Gastrocnemius medialis (tissue), 4 donors: ENCODE measurements around the gene TVP23C. TPM values are rescaled to one million over a fixed set of nuclear protein-coding genes. Genes with fewer than 3 reads are reported as not detected.

Experiments
- ATAC-seq, 2 donors: fragments of 150-250 bp; one replicate each; pipeline ENCODE4 v1.9.1; 2016
- DNase-seq, 2 donors: peaks; one replicate each; pipeline ENCODE4 v3.0.0-alpha.2; 2019
- H3K27ac ChIP-seq, 4 donors: fragments of 200-600 bp; sonication (generic); 1 replicate in 1 of 4; 2 replicates in 3 of 4; pipeline ENCODE4 v1.5.1; 2016 to 2018; ENCODE audit warnings: mild to moderate bottlenecking in 2 of 4, moderate library complexity in 1 of 4
- H3K27me3 ChIP-seq, 3 donors: fragments of 200-600 bp; sonication (generic) in 2 of 3; 1 replicate in 1 of 3; 2 replicates in 2 of 3; pipeline versions ENCODE4 v1.5.1 to v1.6.0; 2016 to 2019; ENCODE audit warnings: mild to moderate bottlenecking in 1 of 3, moderate library complexity in 1 of 3
- H3K36me3 ChIP-seq, 2 donors: fragments of 200-600 bp; sonication (generic) in 1 of 2; one replicate each; pipeline ENCODE4 v1.5.1; 2017 to 2018
- H3K4me1 ChIP-seq, 2 donors: fragments of 200-600 bp; sonication (generic) in 1 of 2; one replicate each; pipeline ENCODE4 v1.5.1; 2016 to 2017; ENCODE audit warnings: mild to moderate bottlenecking in 2 of 2
- H3K4me3 ChIP-seq, 4 donors: fragments of 200-600 bp; sonication (generic) in 3 of 4; 1 replicate in 1 of 4; 2 replicates in 3 of 4; pipeline ENCODE4 v1.5.1; 2016 to 2019; ENCODE audit warnings: mild to moderate bottlenecking in 2 of 4
- H3K9me3 ChIP-seq, 3 donors: fragments of 200-600 bp; sonication (generic) in 2 of 3; 1 replicate in 1 of 3; 2 replicates in 2 of 3; pipeline ENCODE4 v1.5.1; 2016 to 2019
- CTCF ChIP-seq, 5 experiments: fragments of 450-650 bp in 3 of 5; fragments of 200-600 bp in 2 of 5; sonication (generic) in 2 of 5; IDR thresholded peaks in 4 of 5; conservative IDR thresholded peaks in 1 of 5; 1 replicate in 4 of 5; 2 replicates in 1 of 5; pipeline ENCODE4 v1.5.1; 2016 to 2019; ENCODE audit warnings: antibody characterized with exemption in 5 of 5, mild to moderate bottlenecking in 3 of 5, moderate library complexity in 3 of 5
- POLR2A ChIP-seq, 2 donors: fragments of 450-650 bp; IDR thresholded peaks; one replicate each; pipeline ENCODE4 v1.6.1; 2017; ENCODE audit warnings: antibody characterized with exemption in 2 of 2, mild to moderate bottlenecking in 2 of 2, moderate library complexity in 2 of 2
- in situ Hi-C, 4 donors: fragments of 200-750 bp; cut with MboI; loops; one replicate each; pipeline versions ENCODE4 v1.15.0 to v1.8.0; 2017; ENCODE audit warnings: low sequenced_read_pairs in 4 of 4
- intact Hi-C: fragments of 100-400 bp; cut with DNase I; formaldehyde crosslinking; loops from one replicate; pipeline ENCODE4 v1.15.1; 2023; ENCODE audit warnings: low total_unique reads
- total RNA-seq, 4 donors: library from RNA; depleted of rRNA; stranded (reverse); fragments of >200 nt; gene quantifications; one replicate each; pipeline versions ENCODE4 v1.1.0 to v1.2.3, GENCODE V29; 2016

Gene TVP23C
- total RNA-seq, 4 donors from 2014 or later: 1.2 to 4.2 (median 1.7) TPM; not detected in 1

- no peak for TF ChIP-seq POLR2A (IDR thresholded peaks at IDR 0.05)
- no peak for TF ChIP-seq CTCF (IDR thresholded peaks at IDR 0.05 in 4 of 5, conservative IDR thresholded peaks at IDR 0.05 in 1 of 5)
- ATAC-seq: peak; percentile 33 to 36
- Histone ChIP-seq H3K27me3 (no peaks in the 10 kb centered on the region), H3K9me3 (no peaks in the 10 kb centered on the region), H3K4me3 (no peak overlapping the region), H3K27ac (no peak overlapping the region), H3K36me3 (no peaks in the 10 kb centered on the region), H3K4me1 (peaks cover 15 to 17% of the 10 kb centered on the region in 2 donors)
- in situ Hi-C loops: no loop called here
- DNase-seq: no peak
- intact Hi-C loops: no loop called here
Observed at GRCh38 chr17:15483431-15483830, 79.9 kb downstream of the TVP23C start.

GRCh38 chr17:15482476-15482875 lies 80.8 kb downstream of the TVP23C start:
- peaks cover 15 to 17% of the 10 kb centered on the region in 2 donors for H3K4me1 ChIP-seq
- H3K4me3 ChIP-seq: peak overlapping the region in 1 of 4 donors; percentile 24
- H3K27ac ChIP-seq: peak overlapping the region in 3 of 4 donors; percentile 47 to 77 (median 54)
- ATAC-seq (peak; percentile 76 to 90), DNase-seq (peak; percentile 58 to 66)
- H3K27me3 ChIP-seq: no peaks in the 10 kb centered on the region
- intact Hi-C loops (no loop called here), in situ Hi-C loops (no loop called here)
- H3K9me3 ChIP-seq: no peaks in the 10 kb centered on the region
- no peaks in the 10 kb centered on the region for H3K36me3 ChIP-seq
- TF ChIP-seq POLR2A (IDR thresholded peaks at IDR 0.05) (no peak), CTCF (IDR thresholded peaks at IDR 0.05 in 4 of 5, conservative IDR thresholded peaks at IDR 0.05 in 1 of 5) (no peak)

- ATAC-seq (no peak), DNase-seq (no peak)
- peak overlapping the region in 2 of 4 donors; percentile 54 to 77 for H3K27ac ChIP-seq
- no peaks in the 10 kb centered on the region for H3K36me3 ChIP-seq
- no peaks in the 10 kb centered on the region for H3K27me3 ChIP-seq
- H3K4me1 ChIP-seq: peaks cover 15 to 17% of the 10 kb centered on the region in 2 donors
- H3K4me3 ChIP-seq: no peak overlapping the region
- TF ChIP-seq CTCF (IDR thresholded peaks at IDR 0.05 in 4 of 5, conservative IDR thresholded peaks at IDR 0.05 in 1 of 5): no peak
- no peak for TF ChIP-seq POLR2A (IDR thresholded peaks at IDR 0.05)
- no peaks in the 10 kb centered on the region for H3K9me3 ChIP-seq
- in situ Hi-C loops (no loop called here), intact Hi-C loops (no loop called here)
Observed at GRCh38 chr17:15481481-15481880, 81.8 kb downstream of the TVP23C start.

- no peak for ATAC-seq
- in situ Hi-C loops: no loop called here
- intact Hi-C loops: no loop called here
Observed at GRCh38 chr17:15480204-15480603, 83.1 kb downstream of the TVP23C start.

More at GRCh38 chr17:15480204-15480603, 83.1 kb downstream of the TVP23C start:
- no peak for DNase-seq
- Histone ChIP-seq H3K4me3 (no peak overlapping the region), H3K9me3 (no peaks in the 10 kb centered on the region), H3K27ac (no peak overlapping the region), H3K27me3 (no peaks in the 10 kb centered on the region), H3K4me1 (peaks cover 19 to 22% of the 10 kb centered on the region in 2 donors), H3K36me3 (no peaks in the 10 kb centered on the region)
- TF ChIP-seq POLR2A (IDR thresholded peaks at IDR 0.05) (no peak), CTCF (IDR thresholded peaks at IDR 0.05 in 4 of 5, conservative IDR thresholded peaks at IDR 0.05 in 1 of 5) (no peak)
